Middle frontal gyrus (tissue), 1 donor: ENCODE data around the gene PHLDA1.

ENCODE experiments used
- DNase-seq: peaks from one replicate; pipeline ENCODE4 v3.0.0-alpha.2; 2015; ENCODE audit warnings: low spot score; ENCODE audit errors: extremely low spot score

Gene PHLDA1

DNA sequence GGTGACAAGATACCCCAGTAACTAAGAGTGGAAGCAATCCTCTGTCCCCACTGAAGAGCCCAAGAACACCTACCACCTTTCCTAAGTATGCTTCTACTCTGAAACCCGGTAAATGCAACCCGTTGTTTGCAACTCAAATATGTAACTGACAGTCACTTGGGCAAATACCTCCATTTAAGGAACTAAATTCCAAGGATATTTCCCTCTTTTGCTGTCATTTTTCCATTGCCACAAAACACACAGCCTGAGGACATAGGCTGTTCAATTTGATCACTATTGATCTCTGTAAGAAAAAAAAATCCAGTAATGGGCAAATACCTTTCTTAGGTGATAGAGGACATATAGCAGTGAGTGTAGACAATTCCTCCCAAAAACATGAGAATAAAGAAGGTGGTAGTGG lies 6.6 kb upstream of the PHLDA1 start:
- DNase-seq: no peak

DNA sequence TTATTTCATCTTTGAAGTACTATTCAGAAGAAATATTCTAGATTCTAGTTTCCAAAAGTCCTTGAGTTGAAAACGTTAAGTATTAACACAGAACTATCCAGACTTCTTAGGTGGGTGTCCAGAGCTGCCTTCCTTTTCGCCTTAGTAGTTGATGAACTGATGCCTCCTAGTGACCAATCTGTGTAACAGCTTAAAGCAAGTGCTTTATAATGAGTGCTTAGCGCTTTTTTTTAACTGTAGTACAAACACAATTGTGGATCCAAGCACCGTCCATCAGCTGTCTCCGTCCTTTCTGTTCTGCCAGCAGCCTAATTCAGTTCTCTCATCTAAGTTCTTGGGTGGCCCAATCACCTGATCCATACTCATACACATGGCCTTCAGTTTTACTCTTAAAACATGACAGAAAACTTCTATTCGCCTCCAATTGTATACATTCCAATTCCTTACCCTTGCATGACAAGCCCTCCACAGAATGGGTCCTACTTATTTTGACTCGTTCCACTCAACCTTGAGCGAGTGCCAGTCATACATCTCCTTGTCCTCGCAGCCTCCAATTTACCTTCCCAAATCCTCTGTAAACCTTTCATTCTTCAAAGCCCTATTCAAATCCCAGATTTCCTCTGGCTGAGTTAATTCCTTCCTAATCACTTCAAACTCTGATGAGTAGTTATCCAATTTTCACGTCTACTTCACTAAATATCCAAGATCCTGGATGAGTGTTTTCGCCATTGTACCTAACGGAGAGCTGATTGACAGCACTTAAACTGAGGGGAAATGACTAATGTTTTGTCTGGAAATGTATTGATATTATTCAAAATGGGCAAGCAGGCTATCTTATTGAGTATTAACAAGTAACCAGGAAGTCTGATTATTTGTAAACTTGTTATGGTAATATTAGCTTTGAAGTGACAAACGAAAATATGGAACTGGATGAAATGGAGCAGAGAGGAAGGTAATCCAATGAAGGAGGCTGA lies 5.8 kb upstream of the PHLDA1 start:
- DNase-seq: peak; percentile 65

DNA sequence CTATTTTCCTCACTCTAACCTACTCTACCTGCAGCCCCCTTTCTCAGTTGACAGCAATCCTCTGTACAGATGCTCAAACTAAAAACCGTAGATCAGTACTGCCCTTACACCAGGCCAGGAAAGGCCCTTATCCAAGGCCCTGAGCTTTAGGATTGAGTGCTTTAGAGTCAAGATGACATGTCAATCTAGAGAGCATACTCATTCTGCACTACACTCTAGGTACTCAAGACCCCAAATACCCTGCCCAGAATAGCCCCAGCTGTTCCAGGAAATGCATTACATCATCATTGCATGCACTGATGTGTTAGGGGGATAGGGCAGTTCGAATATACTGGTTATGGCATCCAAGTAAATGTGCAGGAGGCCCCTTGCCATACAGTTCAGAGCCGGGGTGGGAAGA lies 3.5 kb upstream of the PHLDA1 start:
- no peak for DNase-seq

DNA sequence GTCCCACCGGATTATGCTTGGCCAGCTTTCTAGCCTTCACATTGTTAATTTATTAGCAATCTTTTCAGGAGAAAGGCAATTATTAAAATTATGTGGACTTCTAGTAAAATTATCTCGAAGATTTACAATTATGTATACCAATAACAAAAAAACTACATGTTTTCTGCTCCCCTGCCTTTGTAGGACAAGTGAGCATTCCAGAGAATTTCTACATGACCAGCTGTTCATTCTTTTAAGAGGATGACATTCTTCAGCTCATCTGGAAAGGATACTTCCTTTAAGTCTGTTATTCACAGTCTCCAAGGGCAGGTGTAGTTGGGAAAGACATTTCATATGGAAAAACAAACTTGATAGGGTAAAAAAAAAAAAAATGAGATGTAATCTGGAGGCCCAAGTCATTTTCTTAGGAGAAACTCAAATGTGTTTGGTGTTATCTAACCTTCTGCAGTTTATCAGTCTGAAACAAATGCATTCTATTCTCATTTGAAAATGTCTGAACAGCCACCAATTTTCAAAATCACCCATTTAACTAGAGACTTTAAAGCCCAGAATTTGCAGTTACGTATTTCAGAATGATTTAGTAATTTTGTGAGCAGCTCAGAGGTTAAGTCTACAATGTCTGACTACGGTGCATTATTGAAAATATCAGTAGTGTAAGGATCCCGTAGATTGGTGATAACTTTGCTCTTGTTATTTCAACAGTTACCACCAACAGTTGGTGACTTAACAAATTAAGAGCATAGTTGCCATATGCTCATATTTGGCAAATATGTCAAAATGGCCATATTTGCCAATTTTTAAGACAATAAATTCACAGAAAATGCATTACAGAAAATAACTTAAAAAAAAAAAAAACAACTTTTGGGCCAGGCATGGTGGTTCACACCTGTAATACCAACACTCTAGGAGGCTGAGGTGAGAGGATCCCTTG lies 1.8 kb upstream of the PHLDA1 start:
- no peak for DNase-seq

GRCh38 chr12:76032043-76032981 lies 736 bp upstream of the PHLDA1 start:
- no peak for DNase-seq

DNA sequence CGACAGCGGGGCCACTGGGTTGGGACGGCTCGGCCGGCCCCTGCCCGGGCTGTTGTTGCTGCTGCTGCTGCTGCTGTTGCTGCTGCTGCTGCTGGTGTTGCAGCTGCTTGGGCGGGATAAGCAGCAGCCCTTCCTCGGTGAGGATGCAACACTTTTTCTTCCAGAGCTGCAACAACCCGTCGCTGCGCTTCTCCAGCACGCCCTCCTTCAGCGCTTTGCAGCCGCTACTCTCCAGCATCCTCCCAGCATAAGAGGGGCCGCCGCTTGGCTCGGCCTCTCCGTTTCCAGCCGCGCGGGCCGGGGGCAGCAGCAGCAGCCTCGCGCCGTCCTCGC lies 529 bp downstream of the PHLDA1 start:
- DNase-seq: no peak

- no peak for DNase-seq
These were observed 1.1 kb downstream of the PHLDA1 start for GRCh38 chr12:76030341-76031080.

- no peak for DNase-seq
These were observed 1.6 kb downstream of the PHLDA1 start for GRCh38 chr12:76029982-76030340.

- DNase-seq: no peak
These were observed 2.9 kb downstream of the PHLDA1 start for GRCh38 chr12:76028571-76029277.

GRCh38 chr12:76026643-76027063 lies 4.9 kb downstream of the PHLDA1 start:
- DNase-seq: no peak

- no peak for DNase-seq
These were observed 5.7 kb downstream of the PHLDA1 start for GRCh38 chr12:76025601-76026575.

GRCh38 chr12:76024942-76025600 lies 6.5 kb downstream of the PHLDA1 start:
- DNase-seq: no peak

DNA sequence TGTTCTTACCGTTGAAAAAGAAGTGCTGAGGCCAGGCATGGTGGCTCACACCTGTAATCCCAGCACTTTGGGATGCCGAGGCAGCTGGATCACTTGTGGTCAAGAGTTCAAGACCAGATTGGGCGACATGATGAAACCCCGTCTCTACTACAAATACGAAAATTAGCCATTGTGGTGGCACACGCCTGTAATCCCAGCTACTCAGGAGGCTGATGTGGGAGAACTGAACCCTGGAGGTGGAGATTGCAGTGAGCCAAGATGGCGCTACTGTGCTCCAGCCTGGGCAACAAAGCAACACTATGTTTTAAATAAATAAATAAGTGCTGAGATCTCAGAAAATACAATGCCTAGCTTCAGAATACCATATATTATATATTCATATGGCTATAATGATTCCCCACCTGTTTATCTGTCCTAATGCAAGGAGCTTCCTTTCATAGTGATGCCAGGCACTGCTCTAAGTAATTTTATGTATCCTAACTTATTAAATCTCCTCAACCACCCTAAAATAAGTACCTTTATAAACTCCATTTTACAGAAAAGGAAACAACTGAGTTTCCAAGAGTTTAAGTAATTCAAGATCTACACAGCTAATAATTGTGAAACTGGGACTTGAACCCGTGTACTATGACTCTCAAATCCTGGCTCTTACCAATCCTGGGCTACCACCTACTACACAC lies 7.3 kb downstream of the PHLDA1 start:
- DNase-seq: no peak

DNA sequence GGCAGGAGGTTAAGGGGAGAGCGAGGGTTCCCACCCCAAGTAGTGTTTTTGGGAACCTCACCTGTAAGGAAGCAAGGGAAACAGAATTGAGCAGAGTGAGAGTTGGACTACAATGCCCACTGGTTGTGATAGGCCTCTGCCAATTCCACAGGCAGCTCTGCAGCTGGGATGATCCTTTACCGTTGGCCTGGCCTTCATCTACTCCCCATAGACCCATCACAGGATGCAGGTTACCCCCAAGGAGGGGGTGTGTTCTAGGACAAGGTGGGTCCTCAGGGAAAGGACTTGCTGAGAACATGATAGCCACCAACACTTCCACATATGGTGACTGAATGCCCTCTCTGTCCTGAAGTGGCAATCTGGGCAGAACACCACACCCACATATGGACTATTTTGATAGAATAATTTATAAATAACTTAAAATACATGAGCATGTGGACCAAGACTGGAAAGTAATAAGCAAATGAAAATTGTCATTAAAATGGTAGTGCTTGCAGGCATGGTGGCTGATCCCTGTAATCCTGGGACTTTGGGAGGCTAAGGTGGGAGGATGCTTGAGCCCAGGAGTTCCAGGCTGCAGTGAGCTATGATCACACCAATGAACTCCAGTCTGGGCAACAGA lies 8.4 kb downstream of the PHLDA1 start:
- no peak for DNase-seq

GRCh38 chr12:76022506-76022905 lies 9.1 kb downstream of the PHLDA1 start:
- DNase-seq: no peak

GRCh38 chr12:76020731-76021672 lies 10.6 kb downstream of the PHLDA1 start:
- no peak for DNase-seq
